GM19035 (cell line): ENCODE data around the gene ING5.

Source experiments
- ATAC-seq: cut with Tn5 transposase; IDR thresholded peaks from one replicate; pipeline ENCODE4 v1.9.1; 2021; ENCODE audit not compliant: unreplicated experiment

ING5 gene

DNA sequence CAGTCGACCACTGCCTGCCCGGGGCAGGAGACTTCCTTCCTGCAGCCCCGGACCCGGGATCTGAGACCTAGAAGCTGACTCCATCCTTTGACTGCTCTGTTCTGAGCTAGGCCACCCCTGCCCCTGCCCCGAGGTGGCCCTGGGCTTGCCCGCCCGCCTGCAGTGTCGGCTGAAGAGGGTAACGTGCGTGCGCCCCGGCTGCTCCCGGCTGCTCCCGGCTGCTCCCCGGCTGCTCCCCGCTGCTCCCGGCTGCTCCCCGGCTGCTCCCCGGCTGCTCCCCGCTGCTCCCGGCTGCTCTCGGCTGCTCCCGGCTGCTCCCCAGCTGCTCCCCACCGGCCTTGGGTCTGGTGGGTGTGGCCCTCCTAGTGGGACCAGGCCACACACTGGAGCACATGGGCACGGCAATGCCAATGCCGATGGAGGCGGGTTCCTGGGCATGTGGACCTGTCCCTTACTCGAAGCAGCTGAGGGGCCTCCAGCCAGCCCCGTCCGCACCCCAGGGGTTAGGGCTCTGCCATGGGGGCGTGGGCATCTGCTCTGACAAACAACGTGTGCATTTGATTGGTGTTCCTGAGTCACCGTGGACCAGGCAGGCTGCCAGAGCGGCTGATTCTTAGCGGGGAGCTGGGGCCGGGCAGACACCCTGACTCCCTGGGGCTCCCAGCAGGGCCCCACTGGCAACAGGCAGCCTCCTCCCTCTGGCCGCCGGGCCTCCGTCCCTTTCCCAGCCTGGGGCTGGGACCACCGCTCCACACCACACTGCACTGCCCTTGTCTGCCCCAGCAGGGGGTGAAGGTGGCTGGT, 72.8 kb downstream of the ING5 start:
- no peak for ATAC-seq

DNA sequence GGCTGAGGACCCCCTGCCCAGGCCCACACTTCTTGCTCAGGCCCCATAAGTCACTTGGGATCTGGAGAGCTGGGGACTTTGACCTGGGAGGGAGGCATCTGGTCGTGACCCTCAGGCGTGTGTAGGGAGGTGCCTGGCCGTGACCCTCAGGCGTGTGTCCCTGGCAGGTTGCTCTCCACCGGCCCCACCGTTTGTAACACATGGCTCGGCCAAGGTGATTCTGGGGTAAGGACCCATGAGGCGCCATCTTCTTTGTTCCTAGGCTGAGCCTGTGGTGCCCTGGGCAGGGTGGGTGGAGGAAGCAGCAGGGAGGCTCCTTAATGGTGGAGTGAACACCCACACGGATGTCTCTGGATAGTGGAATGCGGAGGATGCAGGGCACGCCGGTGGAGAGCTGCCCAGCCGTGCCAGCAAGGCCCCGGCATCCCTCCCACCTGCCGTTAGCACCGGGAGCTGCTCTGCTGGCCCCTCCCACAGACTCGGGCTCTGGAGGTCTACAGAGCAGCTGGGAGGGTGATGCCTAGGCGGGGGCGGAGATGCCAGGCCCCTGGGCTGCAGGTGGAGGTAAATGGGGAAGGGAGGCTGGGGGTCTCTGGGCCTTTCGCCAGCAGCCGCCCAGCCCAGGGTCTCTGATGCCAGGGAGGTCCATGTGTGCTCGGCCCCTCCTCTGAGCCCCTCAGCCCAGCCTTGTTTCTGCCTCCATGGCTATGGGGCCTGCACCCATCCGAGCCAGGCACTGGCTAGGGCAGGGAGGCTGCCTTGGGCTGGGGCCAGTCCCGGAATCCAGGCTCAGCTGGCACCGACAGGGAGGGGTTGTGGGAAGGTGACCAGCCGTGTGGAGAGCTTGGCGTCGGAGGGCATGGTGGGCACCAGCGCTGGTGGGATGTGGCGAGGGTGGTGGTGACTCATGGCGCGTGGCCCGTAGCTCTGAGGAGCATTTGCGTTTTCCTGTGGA, 73.7 kb downstream of the ING5 start:
- ATAC-seq = no peak

GRCh38 chr2:241776336-241777169, 74.7 kb downstream of the ING5 start, which contains the start of gene GAL3ST2:
GAL3ST2 (plus strand) TSS chr2:241776822; CDS start chr2:241776956, 134 bp downstream.
- no peak for ATAC-seq

DNA sequence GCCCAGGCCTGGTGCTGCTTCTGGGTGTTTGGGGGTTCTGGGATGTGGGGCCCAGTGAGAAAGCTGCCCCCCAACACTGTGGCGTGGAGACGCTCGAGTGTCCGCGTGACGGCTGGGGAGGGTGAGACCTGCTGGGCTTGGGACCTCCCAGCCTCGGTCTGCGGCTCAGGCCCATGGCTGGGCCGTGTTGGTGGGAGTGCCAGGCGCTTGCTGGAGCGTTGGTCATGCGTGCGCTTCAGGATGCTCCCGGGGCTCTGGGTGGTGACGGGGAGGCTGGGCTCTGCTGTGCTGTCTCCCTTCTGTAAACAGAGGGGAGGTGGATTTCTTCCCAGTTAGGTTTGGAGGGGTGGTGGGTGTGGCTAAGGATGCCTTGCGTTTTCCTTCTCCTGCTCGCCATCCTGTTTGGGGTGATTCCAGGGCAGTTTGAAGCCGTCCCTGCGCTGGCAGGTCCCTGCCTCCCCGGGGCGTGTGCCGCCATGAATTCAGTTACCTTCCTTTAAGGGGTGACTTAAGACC, 75.4 kb downstream of the ING5 start:
- ATAC-seq = no peak

GRCh38 chr2:241777686-241778627, 76.1 kb downstream of the ING5 start:
- no peak for ATAC-seq
